Liver (tissue), 9 donors: ENCODE measurements around the gene RFPL1. TPM values are rescaled to one million over a fixed set of nuclear protein-coding genes. Genes with fewer than 3 reads are reported as not detected.

Source experiments
- DNase-seq: peaks from one replicate; pipeline ENCODE4 v3.0.0-alpha.2; 2017; ENCODE audit warnings: low spot score
- H3K27ac ChIP-seq, 2 donors: one replicate each; pipeline ENCODE4 v1.7.0; 2013; ENCODE audit warnings: inconsistent platforms in 2 of 2, low read length in 2 of 2, control low read depth in 1 of 2, low read depth in 1 of 2, mild to moderate bottlenecking in 1 of 2
- H3K27me3 ChIP-seq, 4 donors: one replicate each; pipeline versions ENCODE4 v1.6.1 to v1.7.0; 2013; ENCODE audit warnings: low read length in 3 of 4, inconsistent platforms in 1 of 4, mild to moderate bottlenecking in 1 of 4, moderate library complexity in 1 of 4; ENCODE audit not compliant: control insufficient read depth in 4 of 4, insufficient read depth in 4 of 4
- H3K36me3 ChIP-seq, 4 donors: one replicate each; pipeline versions ENCODE4 v1.6.1 to v1.7.0; 2013; ENCODE audit warnings: low read length in 3 of 4, mild to moderate bottlenecking in 3 of 4, low read depth in 1 of 4, moderate library complexity in 1 of 4; ENCODE audit not compliant: control insufficient read depth in 4 of 4, insufficient read depth in 3 of 4
- H3K4me1 ChIP-seq, 4 donors: one replicate each; pipeline versions ENCODE4 v1.6.1 to v1.7.0; 2013; ENCODE audit warnings: low read length in 3 of 4, mild to moderate bottlenecking in 3 of 4, moderate library complexity in 1 of 4; ENCODE audit not compliant: control insufficient read depth in 4 of 4, insufficient read depth in 4 of 4
- H3K4me3 ChIP-seq, 3 donors: one replicate each; pipeline versions ENCODE4 v1.6.1 to v1.7.0; 2013; ENCODE audit warnings: low read length in 3 of 3, control low read depth in 1 of 3, low read depth in 1 of 3, mild to moderate bottlenecking in 1 of 3
- H3K9ac ChIP-seq, 2 donors: one replicate each; pipeline ENCODE4 v1.7.0; 2013; ENCODE audit warnings: low read length in 2 of 2, mild to moderate bottlenecking in 2 of 2, moderate library complexity in 2 of 2, control low read depth in 1 of 2, low read depth in 1 of 2
- H3K9me3 ChIP-seq, 4 donors: one replicate each; pipeline versions ENCODE4 v1.6.1 to v1.7.0; 2013; ENCODE audit warnings: low read length in 3 of 4; ENCODE audit not compliant: control insufficient read depth in 4 of 4
- CTCF ChIP-seq: fragments of 150-350 bp; IDR thresholded peaks from 2 replicates; pipeline ENCODE4 v1.5.1; 2017; ENCODE audit warnings: improper control_type of control experiment, low read depth, low read length; ENCODE audit not compliant: missing input control
- EGR1 ChIP-seq, 2 donors: IDR thresholded peaks; 2 replicates each; pipeline ENCODE4 v1.6.1; 2016 to 2018; ENCODE audit warnings: antibody characterized with exemption in 2 of 2, low read depth in 2 of 2
- FOXA1 ChIP-seq: IDR thresholded peaks from 2 replicates; pipeline ENCODE4 v1.6.1; 2016; ENCODE audit warnings: antibody characterized with exemption
- FOXA2 ChIP-seq: IDR thresholded peaks from 2 replicates; pipeline ENCODE4 v1.6.1; 2016; ENCODE audit warnings: antibody characterized with exemption
- GABPA ChIP-seq, 2 donors: IDR thresholded peaks in 1 of 2; conservative IDR thresholded peaks in 1 of 2; 2 replicates each; pipeline ENCODE4 v1.6.1; 2016; ENCODE audit warnings: antibody characterized with exemption in 2 of 2, mild to moderate bottlenecking in 1 of 2, moderate library complexity in 1 of 2
- HNF4A ChIP-seq, 2 donors: conservative IDR thresholded peaks; 2 replicates each; pipeline ENCODE4 v1.6.1; 2016; ENCODE audit warnings: antibody characterized with exemption in 2 of 2, mild to moderate bottlenecking in 2 of 2
- HNF4G ChIP-seq: IDR thresholded peaks from 2 replicates; pipeline ENCODE4 v1.6.1; 2016; ENCODE audit warnings: antibody characterized with exemption
- JUND ChIP-seq, 2 donors: IDR thresholded peaks; 2 replicates each; pipeline ENCODE4 v1.6.1; 2016; ENCODE audit warnings: antibody characterized with exemption in 2 of 2
- MAX ChIP-seq: IDR thresholded peaks from 2 replicates; pipeline ENCODE4 v1.6.1; 2016; ENCODE audit warnings: antibody characterized with exemption
- NR2F2 ChIP-seq: IDR thresholded peaks from 2 replicates; pipeline ENCODE4 v1.6.1; 2016; ENCODE audit warnings: antibody characterized with exemption
- RAD21 ChIP-seq, 2 donors: IDR thresholded peaks; 2 replicates each; pipeline ENCODE4 v1.6.1; 2016; ENCODE audit warnings: antibody characterized with exemption in 2 of 2, mild to moderate bottlenecking in 2 of 2
- REST ChIP-seq: IDR thresholded peaks from 2 replicates; pipeline ENCODE4 v1.6.1; 2016; ENCODE audit warnings: antibody characterized with exemption, mild to moderate bottlenecking
- RXRA ChIP-seq, 2 donors: IDR thresholded peaks; 2 replicates each; pipeline ENCODE4 v1.6.1; 2017 to 2018; ENCODE audit warnings: antibody characterized with exemption in 2 of 2, mild to moderate bottlenecking in 1 of 2
- SP1 ChIP-seq: IDR thresholded peaks from 2 replicates; pipeline ENCODE4 v1.6.1; 2018; ENCODE audit warnings: antibody characterized with exemption, mild to moderate bottlenecking
- TAF1 ChIP-seq: conservative IDR thresholded peaks from 2 replicates; pipeline ENCODE4 v1.6.1; 2016; ENCODE audit warnings: antibody characterized with exemption, mild to moderate bottlenecking
- YY1 ChIP-seq: IDR thresholded peaks from 2 replicates; pipeline ENCODE4 v1.6.1; 2016; ENCODE audit warnings: antibody characterized with exemption, mild to moderate bottlenecking
- ZBTB33 ChIP-seq: IDR thresholded peaks from 2 replicates; pipeline ENCODE4 v1.6.1; 2016; ENCODE audit warnings: antibody characterized with exemption
- WGBS: extraction: QIAGEN DNeasy Blood & Tissue Kit; methylation state at CpG from one replicate; pipeline ENCODE4 v1.1.7; 2013; 5-methylcytosine and 5-hydroxymethylcytosine counted together
- polyA plus RNA-seq, 2 donors: library from polyadenylated mRNA; stranded (reverse) in 1 of 2; unstranded in 1 of 2; fragments of 200-250 nt in 1 of 2; fragments of >200 nt in 1 of 2; fragmentation: Nextera tagmentation in 1 of 2; extraction: Ambion mirVana in 1 of 2; gene quantifications; one replicate each; pipeline versions ENCODE4 v1.2.1 to v1.2.3, GENCODE V29; 2013 to 2015
- total RNA-seq, 2 donors: library from RNA; depleted of rRNA; stranded (reverse); fragments of >200 nt; gene quantifications; one replicate each; pipeline ENCODE4 v1.2.3, GENCODE V29; 2014
- donor health status: healthy.
- donor health status: healthy.
- donor health status: healthy.
- donor health status: healthy.
- donor health status: healthy.

The RFPL1 gene
- total and polyA plus RNA-seq, 4 donors, result 1.0 TPM; not detected in 2

GRCh38 chr22:29433856-29434255 is 4.5 kb upstream of the RFPL1 start:
- Histone ChIP-seq H3K9me3 (no peaks in the 10 kb centered on the region), H3K27me3 (no peaks in the 10 kb centered on the region), H3K4me3 (no peak overlapping the region), H3K4me1 (no peaks in the 10 kb centered on the region), H3K27ac (no peak overlapping the region), H3K9ac (no peak overlapping the region), H3K36me3 (no peaks in the 10 kb centered on the region)
- WGBS, result 95% methylated on average over 3 of the region's 3 CpGs
- DNase-seq, result no peak
- TF ChIP-seq HNF4A (conservative IDR thresholded peaks at IDR 0.05) (no peak), NR2F2 (no peak), GABPA (IDR thresholded peaks at IDR 0.05 in 1 of 2, conservative IDR thresholded peaks at IDR 0.05 in 1 of 2) (no peak), RXRA (IDR thresholded peaks at IDR 0.05) (no peak), RAD21 (IDR thresholded peaks at IDR 0.05) (no peak), FOXA2 (no peak), FOXA1 (no peak), SP1 (no peak), HNF4G (no peak), ZBTB33 (no peak), CTCF (no peak), MAX (no peak), YY1 (no peak), TAF1 (no peak), REST (no peak), JUND (IDR thresholded peaks at IDR 0.05) (no peak)

- H3K9ac ChIP-seq, result no peak overlapping the region
- H3K9me3 ChIP-seq, result no peaks in the 10 kb centered on the region
- H3K4me1 ChIP-seq, result no peaks in the 10 kb centered on the region
- no peak overlapping the region for H3K27ac ChIP-seq
- H3K27me3 ChIP-seq, result no peaks in the 10 kb centered on the region
- H3K36me3 ChIP-seq, result no peaks in the 10 kb centered on the region
- 75% methylated on average over 7 of the region's 7 CpGs for WGBS
- DNase-seq, result no peak
- H3K4me3 ChIP-seq, result no peak overlapping the region
- TF ChIP-seq REST, result no peak
- no peak for TF ChIP-seq ZBTB33
- TF ChIP-seq TAF1, result no peak
- TF ChIP-seq JUND (IDR thresholded peaks at IDR 0.05), result no peak
- no peak for TF ChIP-seq RXRA (IDR thresholded peaks at IDR 0.05)
- no peak for TF ChIP-seq FOXA1
- TF ChIP-seq CTCF, result no peak
- TF ChIP-seq GABPA (IDR thresholded peaks at IDR 0.05 in 1 of 2, conservative IDR thresholded peaks at IDR 0.05 in 1 of 2), result no peak
- no peak for TF ChIP-seq EGR1 (IDR thresholded peaks at IDR 0.05; ENCODE audit: low read depth in 2 of 2)
- TF ChIP-seq RAD21 (IDR thresholded peaks at IDR 0.05), result no peak
Observed at GRCh38 chr22:29434288-29434687, 4.1 kb upstream of the RFPL1 start.
